Activated CD4-positive, alpha-beta T cell treated with anti-CD3 and anti-CD28 coated beads, Interleukin-2, amount 10 ng/mL, durations not matched to agents 7 days and 5 days (primary cell): ENCODE data around the gene TMEM109. TPM values are rescaled to one million over a fixed set of nuclear protein-coding genes. Genes with fewer than 3 reads are reported as not detected.

Source experiments
- CTCF ChIA-PET: fragments of 350-600 bp; sonication (Branson Sonifier 250); formaldehyde crosslinking; loops from one replicate; lab custom pipeline; 2021; ENCODE audit warnings: antibody characterized with exemption; lab: Charles Lee
- POLR2A ChIA-PET: fragments of 350-600 bp; sonication (Branson Sonifier 250); formaldehyde crosslinking; loops from one replicate; lab custom pipeline; 2021; ENCODE audit warnings: antibody characterized with exemption; lab: Charles Lee
- DNase-seq: peaks from one replicate; pipeline ENCODE4 v3.0.0-alpha.2; 2020
- H3K27ac Mint-ChIP-seq: one replicate; pipeline ENCODE4 v1.8.0; 2021; ENCODE audit warnings: mild to moderate bottlenecking, moderate library complexity, mixed read lengths
- H3K27me3 Mint-ChIP-seq: one replicate; pipeline ENCODE4 v1.8.0; 2021; ENCODE audit warnings: mixed read lengths
- H3K36me3 Mint-ChIP-seq: one replicate; pipeline ENCODE4 v1.8.0; 2021; ENCODE audit warnings: low read depth, mixed read lengths
- H3K4me1 Mint-ChIP-seq: one replicate; pipeline ENCODE4 v1.8.0; 2021; ENCODE audit warnings: mixed read lengths
- H3K4me3 Mint-ChIP-seq: one replicate; pipeline ENCODE4 v1.8.0; 2021; ENCODE audit warnings: mild to moderate bottlenecking, moderate library complexity, mixed read lengths
- H3K9me3 Mint-ChIP-seq: one replicate; pipeline ENCODE4 v1.8.0; 2021; ENCODE audit warnings: mixed read lengths
- total RNA-seq, 2 experiments: library from RNA; stranded (reverse); gene quantifications; one replicate each; pipeline ENCODE4 v1.2.3, GENCODE V29; 2021

Gene TMEM109
- total RNA-seq, 2 experiments from 2014 or later: 114 to 119 TPM

DNA sequence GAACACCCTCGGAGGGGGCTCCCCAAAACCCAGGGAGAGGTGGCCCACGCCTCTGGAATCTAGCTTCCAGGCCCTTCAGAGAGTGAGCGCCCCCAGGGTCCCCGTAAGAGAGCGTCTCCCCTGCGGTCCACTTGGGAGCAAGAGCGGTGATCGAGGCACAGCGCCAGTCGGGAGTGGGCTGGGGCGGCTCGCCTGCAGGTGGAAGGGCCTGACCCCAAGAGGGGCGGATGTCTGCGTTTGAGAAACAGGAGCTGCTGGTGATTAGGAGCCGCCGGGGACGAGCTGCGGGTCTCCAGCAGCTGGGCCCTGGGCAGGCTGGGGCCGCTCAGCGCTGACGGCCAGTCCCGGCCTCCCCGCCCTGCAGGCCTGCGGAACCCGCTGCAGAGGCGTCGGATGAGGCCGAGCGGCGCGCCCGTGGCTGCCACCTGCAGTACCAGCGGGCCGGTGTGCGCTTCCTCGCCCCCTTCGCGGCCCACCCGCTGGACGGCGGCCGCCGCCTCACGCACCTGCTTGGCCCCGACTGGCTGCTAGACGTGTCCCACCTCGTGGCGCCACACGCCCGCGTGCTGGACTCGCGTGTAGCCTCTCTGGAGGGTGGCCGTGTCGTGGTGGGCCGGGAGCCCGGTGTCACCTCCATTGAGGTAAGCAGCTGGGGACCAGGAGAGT lies 20.3 kb downstream of the TMEM109 start:
- Mint-ChIP-seq H3K36me3 (no peaks in the 10 kb centered on the region), H3K4me1 (no peaks in the 10 kb centered on the region), H3K9me3 (no peaks in the 10 kb centered on the region), H3K27me3 (peaks cover 12% of the 10 kb centered on the region), H3K27ac (no peak overlapping the region), H3K4me3 (no peak overlapping the region)
- CTCF ChIA-PET: interaction anchor here (1.0 to 2.0 kb wide), 4 partner anchors 13 to 202 kb away, joined by 3 to 4 read pairs (median 4); partner anchors contain the start of gene TMEM109
- DNase-seq: no peak
- POLR2A ChIA-PET: no interaction called here

DNA sequence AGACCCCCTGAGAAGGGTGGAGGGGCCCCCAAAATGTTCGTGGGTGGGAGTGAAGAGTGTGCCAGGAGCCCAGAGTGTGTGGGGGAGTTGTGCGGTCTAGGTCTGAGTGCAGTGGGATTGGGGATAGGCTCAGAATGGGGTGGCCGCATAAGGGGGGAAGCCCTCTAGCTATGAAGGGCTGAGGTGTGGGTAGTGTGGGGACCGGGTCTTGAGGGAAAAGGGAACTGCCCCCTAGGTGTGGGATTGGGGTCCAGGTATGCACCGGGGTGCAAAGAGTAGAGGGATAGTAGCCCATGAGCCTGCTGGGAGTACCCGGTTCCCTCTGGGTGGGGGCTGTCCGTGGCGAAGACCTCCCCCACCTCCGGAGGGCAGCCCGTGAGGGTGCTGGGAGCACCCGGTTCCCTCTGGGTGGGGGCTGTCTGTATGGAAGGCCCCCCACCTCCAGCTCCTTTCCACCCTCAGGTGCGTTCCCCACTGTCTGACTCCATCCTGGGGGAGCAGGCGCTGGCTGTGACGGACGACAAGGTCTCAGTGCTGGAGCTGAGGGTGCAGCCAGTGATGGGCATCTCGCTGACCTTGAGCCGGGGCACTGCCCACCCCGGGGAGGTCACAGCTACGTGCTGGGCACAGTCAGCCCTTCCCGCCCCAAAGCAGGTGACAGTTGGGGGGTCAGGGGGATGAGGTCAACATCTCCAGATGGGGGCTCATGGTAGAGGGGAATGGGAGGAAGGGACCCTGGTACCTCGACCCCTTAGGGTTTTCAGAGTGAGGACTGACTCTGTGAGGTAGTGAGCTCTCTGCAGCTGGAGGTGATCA lies 21.0 kb downstream of the TMEM109 start:
- POLR2A ChIA-PET: no interaction called here
- H3K36me3 Mint-ChIP-seq: no peaks in the 10 kb centered on the region

DNA sequence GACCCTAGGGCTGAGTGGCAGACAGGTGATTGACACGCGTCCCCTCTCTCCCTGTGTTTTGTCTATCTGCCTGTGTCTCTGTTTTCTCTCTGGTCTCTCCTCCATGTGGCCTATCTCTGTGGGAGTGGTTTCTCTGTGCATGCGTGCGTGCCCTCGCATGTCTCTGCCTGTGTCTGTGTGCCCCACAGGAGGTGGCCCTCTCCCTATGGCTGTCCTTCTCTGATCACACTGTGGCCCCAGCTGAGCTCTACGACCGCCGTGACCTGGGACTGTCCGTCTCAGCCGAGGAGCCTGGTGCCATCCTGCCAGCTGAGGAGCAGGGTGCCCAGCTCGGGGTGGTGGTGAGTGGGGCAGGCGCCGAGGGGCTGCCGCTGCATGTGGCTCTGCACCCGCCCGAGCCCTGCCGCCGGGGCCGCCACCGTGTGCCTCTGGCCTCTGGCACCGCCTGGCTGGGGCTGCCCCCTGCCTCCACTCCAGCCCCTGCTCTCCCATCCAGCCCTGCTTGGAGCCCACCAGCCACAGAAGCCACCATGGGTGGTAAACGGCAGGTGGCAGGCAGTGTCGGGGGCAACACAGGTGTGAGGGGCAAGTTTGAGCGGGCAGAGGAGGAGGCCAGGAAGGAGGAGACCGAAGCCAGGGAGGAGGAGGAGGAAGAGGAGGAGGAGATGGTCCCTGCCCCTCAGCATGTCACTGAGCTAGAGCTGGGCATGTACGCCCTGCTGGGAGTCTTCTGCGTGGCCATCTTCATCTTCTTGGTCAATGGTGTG lies 21.9 kb downstream of the TMEM109 start:
- H3K27me3 Mint-ChIP-seq: peaks cover 4% of the 10 kb centered on the region
- no peaks in the 10 kb centered on the region for H3K36me3 Mint-ChIP-seq
- CTCF ChIA-PET: interaction anchor here (1.0 to 2.0 kb wide), 3 partner anchors 15 to 200 kb away, joined by 4 read pairs; partner anchors contain the start of gene TMEM109
- no peaks in the 10 kb centered on the region for H3K9me3 Mint-ChIP-seq
- H3K27ac Mint-ChIP-seq: no peak overlapping the region
- H3K4me3 Mint-ChIP-seq: no peak overlapping the region
- POLR2A ChIA-PET: interaction anchor here (0.7 kb wide), 1 partner anchor 81 kb away, joined by 3 read pairs; no protein-coding TSS in a partner anchor
- H3K4me1 Mint-ChIP-seq: peaks cover 4% of the 10 kb centered on the region
- no peak for DNase-seq

More for the DNA sequence above, 21.0 kb downstream of the TMEM109 start:
- H3K4me3 Mint-ChIP-seq: no peak overlapping the region
- no peak for DNase-seq
- peaks cover 3% of the 10 kb centered on the region for H3K4me1 Mint-ChIP-seq
- H3K27me3 Mint-ChIP-seq: peaks cover 8% of the 10 kb centered on the region
- no peaks in the 10 kb centered on the region for H3K9me3 Mint-ChIP-seq
- CTCF ChIA-PET: interaction anchor here (1.0 to 2.0 kb wide), 3 partner anchors 14 to 201 kb away, joined by 4 read pairs; partner anchors contain the start of gene TMEM109
- no peak overlapping the region for H3K27ac Mint-ChIP-seq

- Mint-ChIP-seq H3K4me3 (no peak overlapping the region), H3K4me1 (peaks cover 11% of the 10 kb centered on the region), H3K36me3 (no peaks in the 10 kb centered on the region), H3K27ac (no peak overlapping the region), H3K27me3 (peaks cover 2% of the 10 kb centered on the region), H3K9me3 (no peaks in the 10 kb centered on the region)
- POLR2A ChIA-PET: no interaction called here
- no peak for DNase-seq
- CTCF ChIA-PET: no interaction called here
Observed at GRCh38 chr11:60936467-60937143, 22.6 kb downstream of the TMEM109 start.

- no peak for DNase-seq
- peaks cover 2% of the 10 kb centered on the region for H3K27me3 Mint-ChIP-seq
- no peak overlapping the region for H3K27ac Mint-ChIP-seq
- peaks cover 15% of the 10 kb centered on the region for H3K4me1 Mint-ChIP-seq
- no peak overlapping the region for H3K4me3 Mint-ChIP-seq
- ChIA-PET POLR2A (no interaction called here), CTCF (no interaction called here)
- H3K9me3 Mint-ChIP-seq: no peaks in the 10 kb centered on the region
- no peaks in the 10 kb centered on the region for H3K36me3 Mint-ChIP-seq
Observed at GRCh38 chr11:60937144-60937527, 23.2 kb downstream of the TMEM109 start.

DNA sequence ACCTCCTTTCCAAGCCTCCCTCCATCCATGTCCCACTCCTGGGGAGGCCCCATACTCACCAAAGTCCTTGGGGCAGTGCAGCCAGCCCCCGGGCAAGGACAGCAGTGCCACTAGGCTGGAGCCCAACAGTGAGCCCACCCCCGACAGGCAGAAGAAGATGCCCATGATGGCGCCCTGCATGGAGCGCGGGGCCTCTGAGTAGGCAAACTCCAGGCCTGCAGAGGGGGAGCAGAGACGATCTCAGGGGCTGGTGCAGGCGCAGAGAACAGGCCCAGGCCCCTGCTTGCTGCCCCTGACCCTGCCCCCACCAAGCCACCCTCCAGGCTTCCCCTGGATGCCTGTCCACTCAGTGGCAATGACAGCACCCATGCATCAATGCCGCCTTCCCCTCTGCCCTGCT lies 23.9 kb downstream of the TMEM109 start:
- POLR2A ChIA-PET: no interaction called here
- H3K36me3 Mint-ChIP-seq: no peaks in the 10 kb centered on the region
- CTCF ChIA-PET: no interaction called here

DNA sequence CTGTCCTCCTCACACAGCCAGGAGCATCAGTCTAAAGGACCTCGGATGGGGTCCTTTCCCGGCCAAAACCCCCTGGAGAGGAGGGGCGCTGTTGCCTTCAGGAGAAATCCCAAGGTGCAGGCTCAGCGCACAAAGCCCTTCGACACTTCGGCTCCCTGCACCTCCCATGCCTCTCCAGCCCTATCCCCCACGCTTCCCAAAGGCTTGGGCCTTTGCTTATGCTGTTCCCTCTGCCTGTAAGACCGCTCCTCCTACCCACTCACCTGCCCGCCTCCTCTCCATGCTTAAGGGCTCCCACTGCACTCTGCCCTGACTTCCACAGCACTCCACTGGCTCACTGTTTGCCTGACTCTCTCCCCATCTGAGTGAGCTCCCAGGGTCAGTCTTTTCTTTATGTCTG lies 24.5 kb downstream of the TMEM109 start:
- Mint-ChIP-seq H3K36me3 (no peaks in the 10 kb centered on the region), H3K27me3 (peaks cover 2% of the 10 kb centered on the region), H3K4me1 (peaks cover 15% of the 10 kb centered on the region), H3K27ac (no peak overlapping the region), H3K9me3 (no peaks in the 10 kb centered on the region), H3K4me3 (no peak overlapping the region)
- POLR2A ChIA-PET: no interaction called here
- no peak for DNase-seq
- CTCF ChIA-PET: interaction anchor here (1.0 to 1.1 kb wide), 2 partner anchors 24 to 345 kb away, joined by 3 to 5 read pairs; no protein-coding TSS in a partner anchor

More for the DNA sequence above, 23.9 kb downstream of the TMEM109 start:
- Mint-ChIP-seq H3K27ac (no peak overlapping the region), H3K4me1 (peaks cover 15% of the 10 kb centered on the region), H3K4me3 (no peak overlapping the region), H3K27me3 (peaks cover 2% of the 10 kb centered on the region), H3K9me3 (no peaks in the 10 kb centered on the region)
- no peak for DNase-seq

DNA sequence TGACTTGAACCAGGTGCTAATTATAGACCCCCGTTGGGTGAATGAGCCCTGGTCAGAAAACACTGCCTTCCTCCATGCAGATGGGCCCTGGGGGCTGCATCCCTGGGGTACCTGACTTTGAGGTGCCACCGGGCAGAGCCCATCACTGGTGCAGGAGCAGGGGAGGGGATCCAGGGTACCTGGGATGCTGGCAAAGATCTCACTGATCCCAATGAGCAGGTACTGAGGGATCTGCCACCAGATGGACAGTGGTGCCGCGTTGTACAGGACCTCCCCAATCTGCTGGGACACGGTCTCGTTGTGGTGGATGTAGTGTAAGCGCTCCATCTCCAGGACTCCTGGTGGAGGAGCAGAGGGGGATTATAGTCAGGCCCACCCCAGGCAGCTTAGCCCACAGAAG lies 25.3 kb downstream of the TMEM109 start:
- no peak for DNase-seq
- H3K36me3 Mint-ChIP-seq: no peaks in the 10 kb centered on the region
- ChIA-PET POLR2A (no interaction called here), CTCF (interaction anchor here (1.0 to 1.4 kb wide), 5 partner anchors 9 to 344 kb away, joined by 3 to 5 read pairs (median 4); no protein-coding TSS in a partner anchor)
- no peaks in the 10 kb centered on the region for H3K27me3 Mint-ChIP-seq
- H3K27ac Mint-ChIP-seq: no peak overlapping the region
- H3K4me1 Mint-ChIP-seq: peaks cover 15% of the 10 kb centered on the region
- H3K4me3 Mint-ChIP-seq: no peak overlapping the region
- no peaks in the 10 kb centered on the region for H3K9me3 Mint-ChIP-seq

DNA sequence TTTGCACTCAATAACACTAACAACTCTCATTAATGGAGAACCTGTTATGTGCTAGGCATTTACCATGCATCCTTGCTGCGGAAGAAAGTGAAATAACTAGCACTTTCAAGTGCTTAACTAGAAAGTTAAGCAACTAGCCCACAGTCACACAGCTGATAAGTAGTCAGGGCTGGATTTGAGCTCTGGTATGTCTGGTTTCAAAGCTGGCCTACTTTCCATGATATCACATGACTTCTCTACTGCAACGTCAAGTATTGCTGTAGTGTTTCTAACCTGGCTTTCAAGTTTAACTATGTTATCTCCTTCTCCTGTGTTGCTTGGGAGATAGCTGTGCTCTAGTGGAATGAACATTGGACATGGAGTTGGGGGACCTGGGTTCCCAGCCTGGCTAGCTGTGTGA lies 25.9 kb downstream of the TMEM109 start:
- no peaks in the 10 kb centered on the region for H3K27me3 Mint-ChIP-seq
- CTCF ChIA-PET: interaction anchor here (1.0 to 1.4 kb wide), 5 partner anchors 9 to 220 kb away, joined by 3 to 5 read pairs (median 4); no protein-coding TSS in a partner anchor
- no peak overlapping the region for H3K4me3 Mint-ChIP-seq
- POLR2A ChIA-PET: interaction anchor here (0.6 kb wide), 1 partner anchor 204 kb away, joined by 5 read pairs; no protein-coding TSS in a partner anchor
- no peaks in the 10 kb centered on the region for H3K9me3 Mint-ChIP-seq
- DNase-seq: no peak
- H3K4me1 Mint-ChIP-seq: peaks cover 15% of the 10 kb centered on the region
- H3K27ac Mint-ChIP-seq: no peak overlapping the region
- H3K36me3 Mint-ChIP-seq: no peaks in the 10 kb centered on the region

DNA sequence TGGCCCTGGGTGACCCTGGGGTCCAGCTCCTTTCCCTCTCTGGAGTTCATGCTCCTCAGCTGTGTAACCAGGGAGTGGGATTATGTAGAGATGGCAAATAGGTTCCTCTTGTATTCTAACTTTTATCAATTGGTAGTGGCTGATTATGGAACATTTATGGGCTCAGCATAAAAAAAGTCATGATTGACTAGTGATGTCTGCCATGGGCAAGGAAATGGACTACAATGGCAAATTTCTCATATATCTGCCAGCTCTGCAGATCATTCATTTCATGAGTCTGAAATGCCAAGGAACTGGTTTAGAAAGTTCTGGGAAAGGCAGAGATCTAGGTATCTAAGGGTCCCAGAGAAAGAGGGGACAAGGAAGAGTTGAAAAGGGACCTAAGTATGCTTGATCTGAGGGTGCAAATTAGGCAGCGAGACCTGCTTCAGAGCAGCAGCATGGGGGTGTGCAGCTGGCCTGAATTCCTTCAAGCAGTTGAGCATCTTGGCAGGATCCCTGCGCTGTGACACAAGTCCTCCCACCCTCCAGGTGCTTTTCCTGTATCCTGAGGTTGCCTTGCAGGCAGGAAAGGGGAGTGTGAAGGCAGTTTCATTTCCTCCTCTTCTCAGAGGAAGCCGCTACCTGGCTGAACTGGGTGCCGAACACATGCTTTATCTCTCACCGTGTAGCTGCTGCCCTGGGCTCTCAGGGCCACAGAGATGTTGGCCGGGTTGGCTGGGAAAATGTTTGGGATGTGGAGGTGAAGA lies 27.6 kb downstream of the TMEM109 start:
- Mint-ChIP-seq H3K27me3 (no peaks in the 10 kb centered on the region), H3K9me3 (no peaks in the 10 kb centered on the region), H3K36me3 (no peaks in the 10 kb centered on the region), H3K27ac (no peak overlapping the region), H3K4me3 (no peak overlapping the region), H3K4me1 (peaks cover 17% of the 10 kb centered on the region)
- ChIA-PET POLR2A (no interaction called here), CTCF (interaction anchor here (0.6 to 2.1 kb wide), 3 partner anchors 26 to 723 kb away, joined by 3 to 7 read pairs (median 3); no protein-coding TSS in a partner anchor)
- DNase-seq: no peak

- Mint-ChIP-seq H3K4me3 (no peak overlapping the region), H3K36me3 (no peaks in the 10 kb centered on the region), H3K4me1 (peaks cover 17% of the 10 kb centered on the region), H3K9me3 (no peaks in the 10 kb centered on the region), H3K27me3 (no peaks in the 10 kb centered on the region), H3K27ac (no peak overlapping the region)
- no peak for DNase-seq
- ChIA-PET CTCF (interaction anchor here (0.6 to 2.1 kb wide), 3 partner anchors 25 to 722 kb away, joined by 3 to 7 read pairs (median 3); no protein-coding TSS in a partner anchor), POLR2A (no interaction called here)
Observed at GRCh38 chr11:60942219-60942618, 28.3 kb downstream of the TMEM109 start.
